Measurements from ENCODE around the gene CDK9.

The CDK9 gene

DNA sequence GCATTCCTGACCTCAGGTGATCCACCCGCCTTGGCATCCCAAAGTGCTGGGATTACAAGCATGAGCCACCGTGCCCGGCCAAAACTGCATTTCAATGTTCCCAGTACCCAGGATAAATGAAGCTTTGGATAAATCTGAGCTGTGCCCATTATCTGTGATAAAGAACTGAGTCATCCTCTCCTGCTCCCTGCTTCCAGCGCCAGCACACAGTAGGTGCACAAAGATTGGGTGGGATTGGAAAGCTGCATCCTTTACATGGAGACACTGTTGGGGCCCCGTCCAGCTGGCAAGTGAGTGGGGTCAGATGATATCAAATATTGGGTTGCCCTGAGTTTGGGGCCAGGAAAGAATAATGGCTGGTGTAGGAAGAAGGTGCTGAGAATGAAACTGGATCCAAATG lies 24.8 kb upstream of the CDK9 start:
- FAIRE-seq = no peak
- DNase-seq (ENCODE audit: insufficient read length, low spot score) = no peak

DNA sequence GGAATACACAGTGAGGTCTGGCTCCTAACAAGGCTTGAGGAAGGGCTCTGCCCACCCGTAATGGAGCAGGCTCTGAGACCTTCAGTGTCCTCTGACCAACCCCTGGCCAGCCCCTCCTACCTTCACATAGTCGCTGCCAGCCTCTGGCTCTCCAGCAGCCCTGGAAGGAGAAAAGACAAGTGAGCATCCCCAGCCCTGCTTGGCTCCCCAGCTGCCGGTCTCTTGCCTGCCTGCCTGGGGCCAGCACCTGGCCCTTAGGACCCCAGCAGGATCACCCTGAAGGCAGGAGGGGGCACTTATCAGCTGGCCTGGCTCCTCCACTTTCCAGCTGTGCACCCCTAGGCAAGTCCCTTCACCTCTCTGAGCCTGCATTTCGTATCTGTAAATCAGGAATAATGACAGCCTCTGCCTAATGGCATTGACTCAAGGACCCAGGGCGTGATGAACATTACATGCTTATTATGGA lies 24.3 kb upstream of the CDK9 start:
- FAIRE-seq (no peak), DNase-seq (ENCODE audit: insufficient read length, low spot score) (no peak)

DNA sequence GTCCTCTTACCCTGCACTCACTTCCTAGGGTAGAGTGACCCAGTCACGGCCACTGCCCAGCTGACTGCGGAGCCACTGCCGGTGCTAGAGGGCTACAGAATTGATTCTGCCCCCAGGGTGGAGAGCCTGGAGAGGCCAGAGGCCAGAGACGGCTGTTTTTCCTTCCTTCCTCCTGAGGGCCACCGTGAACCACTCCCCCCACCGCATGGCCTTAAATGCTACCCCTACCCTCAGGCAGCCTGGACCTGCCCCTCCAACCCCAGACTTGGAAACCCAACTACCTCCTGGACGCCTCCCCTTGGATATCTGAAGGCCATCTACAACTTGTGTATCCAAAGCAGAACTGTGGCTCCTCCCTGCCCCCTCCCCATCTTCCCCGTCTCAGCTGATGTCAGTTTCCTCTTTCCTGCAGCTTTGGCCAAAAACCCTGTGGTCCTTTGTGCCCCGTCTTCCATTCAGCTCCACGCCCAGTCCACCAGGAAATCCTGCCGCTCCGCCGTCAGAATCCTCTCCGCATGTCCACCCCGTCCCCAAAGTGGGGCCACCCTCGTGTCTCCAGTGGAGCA lies 23.6 kb upstream of the CDK9 start:
- DNase-seq (ENCODE audit: insufficient read length, low spot score) (no peak), FAIRE-seq (no peak)

DNA sequence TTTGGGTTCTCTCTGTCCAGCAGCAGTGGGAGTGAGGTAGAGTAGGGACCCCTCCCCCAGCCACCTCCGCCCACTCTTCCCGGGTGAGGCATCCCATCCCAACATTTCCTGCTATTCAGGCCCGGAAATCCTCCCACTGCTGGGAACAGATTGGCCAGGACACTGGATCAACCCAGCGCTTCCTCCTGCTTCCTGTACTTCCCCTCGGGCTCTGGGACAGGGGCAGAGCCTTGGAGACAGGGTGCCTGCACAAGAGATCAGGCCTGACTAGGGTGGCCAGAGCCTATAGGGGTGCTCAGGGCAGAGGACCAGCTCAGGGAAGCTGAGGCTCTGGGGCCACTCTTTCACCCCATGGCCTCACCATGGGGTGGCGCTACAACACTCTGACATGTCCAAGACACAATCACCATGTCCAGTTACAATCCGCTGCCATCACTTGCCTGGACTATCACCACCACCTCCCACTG lies 21.9 kb upstream of the CDK9 start:
- FAIRE-seq = no peak

DNA sequence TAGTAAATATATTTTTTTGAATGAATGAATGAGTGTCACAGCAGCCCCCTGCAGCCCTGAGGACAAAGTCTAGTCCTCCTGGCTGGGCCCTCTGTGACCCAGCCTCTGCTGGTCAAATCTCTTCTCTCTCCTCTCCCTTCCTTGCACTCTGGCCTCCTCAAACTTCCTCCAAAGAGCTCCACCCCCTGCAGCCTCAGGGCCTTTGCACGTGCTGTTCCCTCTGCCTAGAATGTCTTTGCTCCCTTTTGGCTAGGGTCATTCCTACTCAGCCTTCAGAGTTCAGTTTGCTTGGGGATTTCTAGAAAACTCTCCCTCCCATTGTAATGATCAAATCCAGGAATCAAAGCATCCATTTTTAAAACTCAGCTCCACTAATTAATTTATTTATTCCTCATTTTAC lies 20.4 kb upstream of the CDK9 start:
- FAIRE-seq (no peak), DNase-seq (ENCODE audit: insufficient read length, low spot score) (no peak)

More for the DNA sequence above, 21.9 kb upstream of the CDK9 start:
- DNase-seq (ENCODE audit: insufficient read length, low spot score) = no peak

DNA sequence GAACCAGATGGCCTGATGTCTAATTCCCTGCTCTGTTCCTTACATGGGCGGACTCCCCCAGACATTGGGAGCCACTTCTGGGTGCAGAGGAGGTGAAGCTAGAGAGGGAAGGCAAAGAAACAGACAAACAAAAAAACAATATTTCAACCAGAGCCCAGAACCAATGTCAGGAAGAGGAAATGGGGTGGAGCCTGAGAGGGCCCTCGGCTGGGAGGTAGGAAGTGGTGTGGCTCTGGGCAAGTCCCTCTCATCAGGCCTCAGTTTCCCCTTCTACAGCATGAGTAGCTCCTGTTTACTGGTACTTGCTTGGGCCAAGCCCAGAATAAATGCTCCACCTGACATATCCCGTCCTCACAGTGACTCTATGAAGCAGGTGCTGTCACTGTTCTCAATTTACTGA lies 18.4 kb upstream of the CDK9 start:
- FAIRE-seq = no peak

DNA sequence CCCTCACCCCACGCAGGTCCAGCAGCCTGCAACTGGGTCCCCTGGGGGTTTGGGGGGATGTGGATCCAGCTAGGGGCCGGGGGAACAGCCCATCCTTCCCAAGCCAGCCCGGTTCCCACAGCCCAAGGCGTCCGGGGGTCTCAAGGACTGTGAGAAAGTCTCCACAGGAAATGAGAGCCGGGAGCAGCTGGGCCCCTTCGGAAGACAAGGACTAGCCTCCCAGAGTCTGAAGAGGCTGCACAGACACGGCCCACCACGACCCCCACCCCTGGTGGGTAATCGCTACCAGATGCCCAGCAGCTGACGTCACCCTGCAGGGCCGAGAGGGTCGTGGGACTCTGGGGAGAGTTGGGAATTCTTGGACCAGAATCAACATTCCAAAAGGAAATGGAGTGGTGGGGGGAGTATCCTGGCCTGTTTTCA lies 17.9 kb upstream of the CDK9 start:
- DNase-seq (ENCODE audit: insufficient read length, low spot score) (no peak), FAIRE-seq (no peak)

More for the DNA sequence above, 18.4 kb upstream of the CDK9 start:
- DNase-seq (ENCODE audit: insufficient read length, low spot score) = no peak

DNA sequence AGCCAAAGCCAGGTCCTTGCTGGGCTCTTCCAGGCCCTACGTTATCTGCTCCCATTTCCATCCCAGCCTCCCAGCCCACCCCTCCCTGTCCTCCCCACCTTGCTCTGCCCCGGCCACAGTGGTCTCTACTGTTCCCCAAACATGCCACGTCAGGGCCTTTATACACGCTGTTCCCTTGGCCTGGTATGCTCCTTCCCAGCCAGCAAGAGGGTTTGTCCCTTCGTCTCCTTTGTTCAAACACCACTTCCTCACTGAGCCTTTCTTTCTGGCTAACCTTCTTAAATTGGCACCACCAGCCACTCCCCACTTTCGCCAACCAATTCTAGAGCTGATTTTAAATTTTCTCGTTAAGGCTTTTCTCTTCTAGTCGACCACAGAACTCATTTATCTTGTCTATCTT lies 17.1 kb upstream of the CDK9 start:
- FAIRE-seq = no peak
- DNase-seq (ENCODE audit: insufficient read length, low spot score) = no peak

DNA sequence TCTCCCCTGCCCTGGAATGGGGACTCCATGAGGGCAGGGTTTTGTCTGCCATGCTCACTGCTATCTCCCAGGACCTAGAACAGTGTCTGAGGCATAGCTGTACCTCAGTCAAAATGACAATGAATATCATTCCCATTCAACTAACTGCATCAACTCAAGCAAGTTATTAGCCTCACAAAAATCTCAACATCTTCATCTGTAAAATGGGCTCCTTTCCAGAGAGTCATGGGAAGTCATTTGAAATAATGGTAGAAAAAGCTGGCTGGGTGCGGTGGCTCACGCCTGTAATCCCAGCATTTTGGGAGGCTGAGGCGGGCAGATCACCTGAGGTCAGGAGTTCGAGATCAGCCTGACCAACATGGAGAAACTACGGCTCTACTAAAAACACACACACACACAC lies 16.7 kb upstream of the CDK9 start:
- no peak for FAIRE-seq
- no peak for DNase-seq (ENCODE audit: insufficient read length, low spot score)

DNA sequence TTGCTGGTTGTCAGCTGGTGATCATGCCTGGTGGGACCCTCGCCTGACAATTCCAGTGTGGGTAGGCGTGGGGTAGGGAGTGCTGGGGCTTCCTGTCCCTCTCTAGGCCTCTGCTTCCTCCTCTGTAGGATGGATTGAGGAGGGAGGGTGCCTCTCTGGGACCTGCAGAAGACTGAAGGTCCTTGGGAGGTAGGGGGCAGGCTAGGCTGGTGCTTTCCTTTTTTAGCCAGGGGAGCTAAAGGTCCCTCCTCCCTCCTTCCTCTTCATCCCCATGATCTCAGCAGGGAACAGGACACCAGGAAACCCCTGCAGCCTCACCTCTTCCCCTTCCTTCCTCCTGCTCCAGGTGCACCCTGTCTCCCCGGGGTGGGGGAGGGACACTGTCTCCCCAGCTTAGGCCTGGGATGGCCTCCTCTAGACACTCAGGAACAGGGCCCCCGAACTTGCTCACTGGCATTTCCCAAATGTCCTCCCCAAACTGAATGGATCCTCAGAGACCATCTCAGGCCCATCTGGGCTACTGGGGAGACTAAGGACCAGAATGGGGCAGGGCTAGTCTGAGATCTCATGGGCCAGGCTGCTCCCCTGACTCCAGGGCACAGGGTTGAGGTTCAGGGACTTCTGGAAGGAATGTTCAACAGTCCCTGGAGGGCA lies 15.8 kb upstream of the CDK9 start:
- no peak for DNase-seq (ENCODE audit: insufficient read length, low spot score)
- no peak for FAIRE-seq

DNA sequence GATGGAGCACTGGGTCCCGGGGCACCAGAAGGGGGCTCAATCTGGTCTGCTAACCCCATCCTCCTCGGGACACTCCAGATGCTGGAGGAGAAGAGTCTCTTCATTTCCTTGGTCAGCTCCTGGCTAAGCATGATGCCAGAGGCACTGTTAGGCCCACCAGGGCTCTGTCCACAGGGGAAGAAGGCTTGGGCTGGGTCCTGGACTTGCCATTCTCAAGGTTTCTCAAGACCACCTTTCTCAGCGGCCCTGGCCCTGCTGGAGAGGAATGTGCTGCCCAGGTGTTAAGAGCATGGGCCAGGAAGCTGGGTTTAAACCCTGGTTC lies 15.3 kb upstream of the CDK9 start:
- DNase-seq (ENCODE audit: insufficient read length, low spot score) (no peak), FAIRE-seq (no peak)

DNA sequence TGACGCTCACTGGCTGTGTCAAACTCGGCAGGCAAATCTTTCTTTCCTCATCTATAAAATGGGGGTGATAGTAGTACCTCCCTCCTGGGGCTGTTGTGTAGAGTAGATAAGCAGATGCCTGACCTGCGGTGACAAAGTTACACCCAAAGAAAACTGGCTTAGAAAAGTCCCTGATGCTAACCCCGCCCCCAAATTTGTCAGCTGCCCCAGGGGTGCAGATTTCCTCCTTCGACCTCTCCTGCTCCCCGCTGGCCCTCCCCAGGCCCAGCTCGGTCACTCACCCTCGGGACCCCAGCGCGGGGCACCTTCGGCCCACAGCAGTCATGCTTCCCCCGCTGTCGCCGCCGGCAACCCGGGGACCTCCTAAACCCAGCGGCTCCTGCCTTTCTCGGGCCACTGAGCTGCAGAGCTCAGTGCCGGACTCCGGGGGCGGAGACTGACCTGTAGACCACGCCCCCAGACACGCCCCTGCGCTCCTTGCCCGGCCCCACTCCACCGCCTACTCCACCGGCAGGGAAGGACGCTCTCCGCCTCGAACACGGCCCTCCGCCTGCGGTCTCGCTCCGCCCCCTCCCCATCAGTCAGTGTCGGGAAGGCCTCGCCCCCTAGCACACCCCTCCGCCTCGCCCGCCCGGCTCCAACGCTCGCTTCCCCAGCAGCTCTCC lies 14.8 kb upstream of the CDK9 start:
- FAIRE-seq = peak; percentile 92
- DNase-seq (ENCODE audit: insufficient read length, low spot score) = peak; percentile 80

DNA sequence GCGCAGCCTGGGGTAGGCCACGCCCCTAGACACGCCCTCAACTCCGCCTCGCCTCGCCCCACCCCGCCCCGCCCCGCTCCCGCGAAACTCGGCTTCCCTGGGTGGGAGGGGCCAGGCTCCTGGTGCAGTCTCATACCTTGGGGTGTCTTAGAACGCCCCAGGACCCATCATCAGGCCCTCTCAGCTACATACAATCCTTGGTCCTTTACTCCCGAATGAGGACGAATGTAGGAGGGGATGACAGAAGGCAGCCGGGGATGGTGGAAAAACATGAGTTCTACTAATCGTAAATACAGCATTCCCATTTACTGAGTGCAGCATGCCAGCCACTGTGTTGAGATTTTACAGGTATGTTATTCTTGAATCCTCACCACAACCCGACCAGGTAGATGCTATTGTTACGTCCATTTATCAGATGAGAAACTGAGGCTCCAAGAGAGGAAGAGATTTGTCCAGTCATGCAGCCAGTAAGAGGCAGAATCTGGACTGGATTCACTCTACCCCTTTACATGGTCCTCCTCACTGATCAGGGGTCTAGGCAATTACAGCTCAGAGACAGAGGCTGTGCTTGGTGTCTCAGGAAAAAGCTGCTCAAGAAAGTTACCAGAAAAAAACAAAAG lies 14.2 kb upstream of the CDK9 start:
- FAIRE-seq = no peak
- no peak for DNase-seq (ENCODE audit: insufficient read length, low spot score)

DNA sequence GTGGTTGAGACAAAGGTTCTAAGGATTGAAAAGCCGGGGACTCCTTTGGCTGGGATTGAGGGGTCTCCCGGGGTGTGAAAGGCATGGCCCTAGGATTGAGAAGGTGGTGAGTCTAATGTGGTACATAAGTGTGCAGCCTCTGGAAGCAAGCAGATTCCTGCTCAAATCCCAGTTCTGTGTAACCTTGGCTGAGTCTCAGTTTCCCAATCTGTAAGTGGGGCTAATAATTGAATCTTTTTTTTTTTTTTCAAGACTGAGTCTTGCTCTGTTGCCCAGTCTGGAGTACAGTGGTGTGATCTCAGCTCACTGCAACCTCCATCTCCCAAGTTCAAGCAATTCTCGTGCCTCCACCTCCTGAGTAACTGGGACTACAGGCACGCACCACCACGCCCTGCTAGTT lies 13.2 kb upstream of the CDK9 start:
- no peak for FAIRE-seq
- DNase-seq (ENCODE audit: insufficient read length, low spot score) = no peak

DNA sequence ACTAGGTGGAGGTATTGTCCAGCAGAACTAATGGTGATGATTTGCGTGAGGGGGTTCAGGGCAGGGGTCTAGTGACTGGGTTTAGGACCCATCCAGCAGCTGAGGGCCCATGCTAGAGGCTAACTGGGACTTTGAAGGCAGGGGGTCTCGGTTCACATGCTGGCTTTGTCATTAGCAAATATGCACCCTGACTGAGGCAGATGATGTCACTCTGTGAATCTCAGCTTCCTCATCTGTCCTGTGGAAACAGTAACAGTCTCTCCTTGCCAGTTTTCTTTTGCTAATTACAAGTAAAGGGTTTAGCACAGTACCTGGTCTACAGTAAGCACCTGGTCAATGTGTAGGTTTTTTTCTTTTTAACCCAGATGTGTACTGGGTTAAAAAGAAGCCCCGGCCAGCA lies 12.6 kb upstream of the CDK9 start:
- DNase-seq (ENCODE audit: insufficient read length, low spot score) (no peak), FAIRE-seq (no peak)

DNA sequence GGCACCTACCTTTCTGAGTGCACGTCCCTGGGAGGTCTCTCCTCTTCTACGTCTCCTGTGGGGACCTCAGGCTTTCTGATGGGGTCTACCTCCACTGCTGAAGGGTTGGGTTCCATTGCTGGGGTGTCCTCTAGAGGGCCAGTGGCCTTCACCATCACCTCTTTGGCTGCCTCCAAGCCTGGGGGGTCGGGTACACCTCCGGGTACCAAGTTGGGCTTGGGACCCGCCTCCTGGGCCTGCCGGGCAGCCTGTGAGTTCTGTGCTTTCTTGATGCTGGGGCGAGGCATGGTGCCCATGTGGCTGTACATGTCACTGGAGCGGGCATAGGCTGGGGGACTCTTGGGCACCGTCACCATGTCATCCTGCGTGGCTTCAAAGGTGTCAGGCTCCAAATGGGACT lies 11.9 kb upstream of the CDK9 start:
- FAIRE-seq = no peak

DNA sequence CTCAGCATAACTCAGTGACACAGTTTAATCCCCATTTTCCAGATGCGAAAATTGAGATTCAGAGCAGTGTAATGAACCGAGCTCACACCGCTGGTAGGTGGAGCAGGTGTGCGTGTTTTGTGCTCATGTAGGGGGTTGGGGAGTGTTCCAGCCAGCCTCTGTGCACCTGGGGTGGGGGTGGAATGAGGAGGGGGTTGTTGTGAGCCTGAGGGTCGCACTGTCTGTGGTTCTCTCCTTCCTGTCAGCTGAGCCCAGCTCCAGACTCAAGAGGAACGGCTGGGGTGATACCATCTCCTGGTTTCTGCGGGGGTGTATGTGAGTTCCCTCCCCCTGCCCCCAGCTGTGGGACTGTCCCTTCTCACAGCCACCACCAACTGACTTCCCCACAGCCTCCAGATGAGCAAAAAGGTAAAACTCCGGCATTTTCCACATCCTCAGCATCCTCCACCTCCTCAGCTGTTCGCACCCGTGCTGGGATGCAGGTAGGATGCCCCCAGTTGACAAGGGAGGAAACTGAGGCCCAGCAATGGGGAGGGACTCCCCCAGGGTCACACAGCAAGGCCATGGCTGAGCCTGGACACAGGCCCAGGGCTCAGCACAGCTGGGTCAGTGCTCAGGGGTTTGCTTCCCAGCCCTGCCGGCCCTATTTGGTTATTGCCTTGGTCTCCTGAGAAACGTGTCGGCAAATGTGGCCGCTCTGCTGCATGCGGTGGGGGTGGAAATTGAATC lies 9.5 kb upstream of the CDK9 start:
- FAIRE-seq = peak; percentile 87
- DNase-seq (ENCODE audit: insufficient read length, low spot score) = peak; percentile 59

More for the DNA sequence above, 11.9 kb upstream of the CDK9 start:
- DNase-seq (ENCODE audit: insufficient read length, low spot score) = no peak

DNA sequence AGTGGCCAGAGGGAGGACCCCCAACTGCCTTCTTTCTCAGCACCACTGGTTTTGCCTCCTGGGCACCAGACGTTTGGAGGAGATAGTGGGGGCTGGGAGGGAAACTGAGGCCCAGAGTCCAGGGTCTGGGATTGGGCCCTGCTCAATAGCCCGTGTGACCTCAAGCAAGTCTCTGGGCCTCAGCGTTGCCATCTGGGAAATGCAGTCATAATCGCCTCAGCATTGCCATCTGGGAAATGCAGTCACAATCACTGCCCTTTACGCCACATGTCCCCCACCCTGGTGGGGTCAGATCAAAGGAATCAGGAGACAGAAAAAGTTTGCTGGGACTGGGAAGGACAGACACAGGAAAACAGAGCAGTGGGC lies 8.9 kb upstream of the CDK9 start:
- DNase-seq (ENCODE audit: insufficient read length, low spot score) (no peak), FAIRE-seq (peak; percentile 26)

DNA sequence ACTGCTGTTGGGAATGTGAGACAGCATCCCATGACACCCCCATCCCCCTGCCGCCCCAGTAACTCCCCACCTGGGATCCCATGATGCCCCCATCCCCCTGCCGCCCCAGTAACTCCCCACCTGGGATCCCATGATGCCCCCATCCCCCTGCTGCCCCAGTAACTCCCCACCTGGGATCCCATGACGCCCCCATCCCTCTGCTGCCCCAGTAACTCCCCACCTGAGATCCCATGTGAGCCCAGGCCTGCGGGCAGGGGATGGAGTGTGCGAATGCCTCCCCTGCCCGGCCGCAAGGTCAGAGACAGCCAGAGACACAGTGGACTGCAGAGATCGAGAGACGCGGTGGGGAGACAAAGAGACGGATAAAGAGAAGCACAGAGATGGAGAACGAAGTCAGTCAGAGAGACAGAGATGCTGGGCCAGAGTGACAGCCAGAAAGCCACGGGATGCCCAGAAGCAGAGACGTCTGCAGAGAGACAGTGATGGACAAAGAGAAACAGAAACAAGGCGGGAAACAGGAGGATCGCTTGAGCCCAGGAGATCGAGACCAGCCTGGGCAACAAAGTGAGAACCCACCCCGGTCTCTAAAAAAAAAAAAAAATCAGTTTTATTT lies 8.4 kb upstream of the CDK9 start:
- FAIRE-seq = peak; percentile 11
- no peak for DNase-seq (ENCODE audit: insufficient read length, low spot score)

DNA sequence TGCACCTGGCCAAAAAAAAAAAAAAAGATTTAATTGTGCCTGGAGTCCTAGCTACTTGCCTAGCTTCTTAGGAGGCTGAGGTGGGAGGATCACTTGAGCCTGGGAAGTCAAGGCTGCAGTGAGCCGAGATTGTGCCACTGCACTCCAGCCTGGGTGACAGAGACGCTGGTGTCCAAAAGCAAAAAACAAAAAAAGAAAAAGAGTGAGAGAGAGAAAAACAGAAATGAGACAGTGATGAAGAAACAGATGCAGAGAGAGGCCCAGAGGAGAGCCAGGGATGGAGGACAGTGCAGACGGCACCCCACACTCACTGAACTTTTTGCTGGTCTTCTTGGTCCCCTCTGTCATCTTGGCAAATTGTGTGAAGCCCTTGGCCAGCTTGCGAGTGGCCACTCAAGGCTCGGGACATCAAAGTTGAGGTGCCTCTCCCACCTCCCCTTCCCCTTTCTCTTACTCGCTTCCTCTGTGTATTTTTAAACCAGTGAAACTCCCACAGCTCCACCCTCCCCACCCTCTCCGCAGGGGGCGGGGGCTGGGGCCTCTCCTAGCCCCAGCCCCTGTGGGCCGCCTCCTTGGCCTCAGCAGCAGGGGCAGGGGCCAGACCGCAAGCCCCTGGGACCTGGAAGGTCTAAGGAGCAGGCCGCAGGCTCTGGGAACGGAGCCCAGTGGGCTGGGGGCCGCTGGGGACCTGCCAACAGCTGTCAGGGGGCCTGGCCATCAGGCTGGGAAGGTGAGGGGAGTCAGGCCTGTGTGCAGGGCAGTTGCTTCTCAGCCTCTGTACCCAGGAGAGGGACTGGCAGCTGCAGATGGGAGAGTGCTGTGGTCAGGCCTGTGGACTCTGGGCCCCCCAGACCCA lies 7.3 kb upstream of the CDK9 start, which contains the start of gene SH2D3C:
Gene SH2D3C (minus strand): TSS at position 387 of the 856 bp plus-strand sequence. CDS start 39 bp downstream, at position 348.
- FAIRE-seq = peak; percentile 53
- no peak for DNase-seq (ENCODE audit: insufficient read length, low spot score)
